A549 treated with AZD2906 at 1 μM for 4 hours (cell line): ENCODE data around the gene OR1J2. TPM values are rescaled to one million over a fixed set of nuclear protein-coding genes. Genes with fewer than 3 reads are reported as not detected.

Experiments
- total RNA-seq: library from RNA; stranded (reverse); fragments of 200-300 nt; extraction: Qiagen RNA extraction; gene quantifications from 5 replicates; pipeline ENCODE4 v1.2.3, GENCODE V29; 2022

The OR1J2 gene
- total RNA-seq: 0.10 TPM in 1 of 5 replicates, not detected in the others

GRCh38 chr9:122510502-122510901, at the start of gene OR1J2:
OR1J2 (plus strand) TSS chr9:122510802; CDS start chr9:122510802, 0 bp downstream.

GRCh38 chr9:122477826-122478225, 32.8 kb upstream of the OR1J2 start, which contains the start of gene OR1J1:
OR1J1 (minus strand) TSS chr9:122477926; CDS start chr9:122477926, 0 bp downstream.

GRCh38 chr9:122518841-122519240, 8.2 kb downstream of the OR1J2 start, which contains the start of gene OR1J4:
OR1J4 (plus strand) TSS chr9:122519141; CDS start chr9:122519141, 0 bp downstream.

GRCh38 chr9:122527193-122527592, 16.6 kb downstream of the OR1J2 start, which contains the start of gene OR1N1:
OR1N1 (minus strand) TSS chr9:122527293; CDS start chr9:122527293, 0 bp downstream.

GRCh38 chr9:122552812-122553211, 42.2 kb downstream of the OR1J2 start, which contains the start of gene OR1N2:
OR1N2 (plus strand) TSS chr9:122553112; CDS start chr9:122553212, 100 bp downstream.

Other genes starting within 250 kb of the OR1J2 start
- 16.4 to 25.7 TPM (median 22.8 TPM) in 5 replicates for gene RBM18, start 246.0 kb upstream of the OR1J2 start, total RNA-seq
- gene MRRF, start 245.9 kb upstream of the OR1J2 start, total RNA-seq: 64.4 to 75.7 TPM (median 67.1 TPM) in 5 replicates
- gene PTGS1, start 139.8 kb upstream of the OR1J2 start, total RNA-seq: 1.5 to 2.0 TPM (median 1.8 TPM) in 5 replicates
- not detected in 5 replicates for gene OR1J1, start 32.9 kb upstream of the OR1J2 start, total RNA-seq
- gene OR1J4, start 8.3 kb downstream of the OR1J2 start, total RNA-seq: not detected in 5 replicates
- not detected in 5 replicates for gene OR1N1, start 16.5 kb downstream of the OR1J2 start, total RNA-seq
- gene OR1N2, start 42.3 kb downstream of the OR1J2 start, total RNA-seq: not detected in 5 replicates
- gene OR1L8, start 72.6 kb downstream of the OR1J2 start, total RNA-seq: not detected in 5 replicates
- gene OR1Q1, start 103.9 kb downstream of the OR1J2 start, total RNA-seq: 0.07 TPM in 1 of 5 replicates, not detected in the others
- gene OR1B1, start 146.8 kb downstream of the OR1J2 start, total RNA-seq: not detected in 5 replicates
- gene OR1L1, start 150.9 kb downstream of the OR1J2 start, total RNA-seq: not detected in 5 replicates
- not detected in 5 replicates for gene OR1L3, start 164.3 kb downstream of the OR1J2 start, total RNA-seq
- gene OR1L4, start 213.2 kb downstream of the OR1J2 start, total RNA-seq: not detected in 5 replicates
- gene OR1L6, start 231.5 kb downstream of the OR1J2 start, total RNA-seq: not detected in 5 replicates